HG02763 (cell line): ENCODE data around the gene CCDC158.
"Not testable (repeated sequence)": the region's sequence is repeated elsewhere in the genome, so short reads cannot be mapped to it uniquely, and the experiment has no call there.

ENCODE experiments used
- ATAC-seq: cut with Tn5 transposase; IDR thresholded peaks from one replicate; pipeline ENCODE4 v1.9.1; 2021; ENCODE audit warnings: mild to moderate bottlenecking, moderate library complexity; ENCODE audit not compliant: unreplicated experiment

The CCDC158 gene

GRCh38 chr4:76430519-76431388, 9.8 kb upstream of the CCDC158 start:
- no peak for ATAC-seq

- no peak for ATAC-seq
These were observed 8.7 kb upstream of the CCDC158 start for GRCh38 chr4:76429636-76430035.

GRCh38 chr4:76426272-76426671, 5.3 kb upstream of the CCDC158 start:
- ATAC-seq = no peak

- not testable (repeated sequence) for ATAC-seq
These were observed 2.2 kb upstream of the CCDC158 start for GRCh38 chr4:76423159-76423558.

- no peak for ATAC-seq
These were observed 666 bp downstream of the CCDC158 start for GRCh38 chr4:76420188-76420761.

GRCh38 chr4:76410636-76411035, 10.3 kb downstream of the CCDC158 start:
- ATAC-seq = no peak

GRCh38 chr4:76407440-76408119, 13.4 kb downstream of the CCDC158 start:
- ATAC-seq = no peak

- no peak for ATAC-seq
These were observed 14.9 kb downstream of the CCDC158 start for GRCh38 chr4:76406081-76406480.

GRCh38 chr4:76401654-76402053, 19.3 kb downstream of the CCDC158 start:
- ATAC-seq = no peak

GRCh38 chr4:76388160-76388908, 32.6 kb downstream of the CCDC158 start:
- no peak for ATAC-seq

GRCh38 chr4:76386566-76387305, 34.2 kb downstream of the CCDC158 start:
- ATAC-seq = no peak

GRCh38 chr4:76385974-76386373, 35.0 kb downstream of the CCDC158 start:
- ATAC-seq = no peak

GRCh38 chr4:76384052-76384451, 36.9 kb downstream of the CCDC158 start:
- no peak for ATAC-seq

- ATAC-seq = no peak
These were observed 37.9 kb downstream of the CCDC158 start for GRCh38 chr4:76383001-76383400.

- ATAC-seq = no peak
These were observed 39.0 kb downstream of the CCDC158 start for GRCh38 chr4:76381986-76382385.

GRCh38 chr4:76380561-76380960, 40.4 kb downstream of the CCDC158 start:
- no peak for ATAC-seq

- ATAC-seq = no peak
These were observed 43.0 kb downstream of the CCDC158 start for GRCh38 chr4:76377911-76378310.

GRCh38 chr4:76377481-76377901, 43.5 kb downstream of the CCDC158 start:
- ATAC-seq = no peak

- ATAC-seq = no peak
These were observed 44.4 kb downstream of the CCDC158 start for GRCh38 chr4:76376534-76376933.

- no peak for ATAC-seq
These were observed 45.2 kb downstream of the CCDC158 start for GRCh38 chr4:76375703-76376102.
